GM19452 (cell line): ENCODE results near the gene CENPV.
"Not testable (repeated sequence)": the region's sequence is repeated elsewhere in the genome, so short reads cannot be mapped to it uniquely, and the experiment has no call there.

Experiments
- ATAC-seq: cut with Tn5 transposase; IDR thresholded peaks from one replicate; pipeline ENCODE4 v1.9.1; 2021; ENCODE audit not compliant: unreplicated experiment

Gene CENPV

DNA sequence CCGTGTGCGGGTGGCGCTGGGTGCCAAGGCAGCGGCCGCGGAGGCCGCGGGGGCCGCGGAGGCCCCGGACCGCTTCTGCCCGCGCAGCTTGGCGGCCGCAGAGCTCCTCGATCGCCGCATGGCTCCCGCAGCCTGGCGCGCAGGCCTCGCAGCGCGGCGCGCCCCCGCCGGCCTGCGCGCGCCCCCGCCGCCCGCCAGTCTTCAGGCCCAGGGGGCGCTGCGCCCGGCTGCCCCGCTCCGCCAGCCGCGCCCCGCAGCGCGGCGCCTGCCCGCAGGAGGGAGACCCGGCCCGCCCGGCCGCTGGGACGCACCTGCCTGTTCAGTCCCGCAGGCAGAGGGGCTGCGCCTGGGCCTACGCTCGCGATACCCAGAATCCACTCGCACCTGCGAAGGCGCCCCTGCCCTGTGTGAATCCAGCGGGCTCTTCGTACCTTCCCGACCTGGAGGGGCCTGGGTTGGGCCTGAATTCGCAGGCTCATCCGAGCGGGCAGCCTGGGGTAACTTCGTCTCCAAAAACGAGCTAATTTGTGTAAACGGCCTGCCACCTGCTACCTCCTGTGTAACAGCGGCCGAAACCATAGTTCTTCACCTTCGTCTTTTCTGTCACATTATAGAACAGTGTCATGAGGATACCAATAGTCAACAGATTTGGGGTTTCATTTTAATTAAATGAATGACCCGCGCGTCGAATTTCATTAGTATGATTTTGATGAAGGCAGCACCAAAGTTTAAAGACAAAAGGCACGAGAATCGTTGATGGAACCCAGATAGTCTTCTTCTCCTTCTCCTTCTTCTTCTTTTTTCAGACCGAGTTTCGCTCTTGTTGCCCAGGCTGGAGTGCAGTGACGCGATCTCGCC lies at the start of gene CENPV:
Gene CENPV, minus strand, starts transcription at position 153 of the 858 bp plus-strand sequence. Its CDS starts 33 bp downstream, at position 120.
- no peak for ATAC-seq

DNA sequence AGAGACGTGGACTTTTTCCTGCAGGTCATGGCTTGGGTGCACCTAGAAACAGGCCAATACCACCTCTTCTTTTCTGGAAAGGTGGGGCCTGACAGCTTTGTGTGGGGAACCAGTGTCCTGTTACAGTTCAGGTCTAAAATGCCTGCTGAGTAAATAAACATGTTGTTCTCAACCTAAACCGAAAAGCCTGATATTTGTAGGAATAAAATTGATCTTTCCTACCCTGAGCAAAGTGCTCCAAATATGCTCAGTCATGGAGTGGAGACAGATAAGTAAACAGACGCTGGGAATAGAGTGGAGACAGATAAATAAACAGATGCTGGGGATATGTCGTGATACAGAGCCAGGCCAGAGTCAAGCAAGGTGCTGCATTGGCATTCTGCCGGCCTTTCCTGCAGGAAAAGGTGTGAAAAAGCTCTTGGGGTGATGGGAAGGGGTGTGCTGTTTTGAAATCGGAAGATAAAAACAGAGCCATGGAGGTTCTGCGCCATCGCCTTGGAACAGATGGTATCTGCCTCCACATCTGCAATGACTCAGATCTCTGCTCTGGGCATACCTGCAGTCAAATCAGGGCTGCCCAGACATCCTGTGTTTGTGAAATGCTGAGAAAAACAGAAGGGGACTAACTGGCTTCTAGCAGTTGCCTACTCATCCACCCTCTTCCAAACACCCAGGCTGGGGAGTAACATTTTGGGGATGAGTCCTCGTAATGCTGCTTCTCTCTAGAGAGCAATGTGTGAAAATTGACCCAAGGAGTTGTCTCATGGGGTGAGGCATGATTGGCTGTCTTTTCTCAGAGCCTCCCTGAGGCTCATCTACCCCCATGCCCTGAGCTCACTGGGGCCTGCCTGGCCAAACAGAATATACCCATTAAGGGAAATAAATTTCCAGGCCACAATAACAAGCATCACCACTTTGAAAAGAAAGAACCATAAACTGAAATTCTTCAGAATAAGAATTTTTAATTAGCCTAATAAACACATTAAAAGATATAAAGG lies 45.3 kb upstream of the CENPV start:
- peak; percentile 82 for ATAC-seq

DNA sequence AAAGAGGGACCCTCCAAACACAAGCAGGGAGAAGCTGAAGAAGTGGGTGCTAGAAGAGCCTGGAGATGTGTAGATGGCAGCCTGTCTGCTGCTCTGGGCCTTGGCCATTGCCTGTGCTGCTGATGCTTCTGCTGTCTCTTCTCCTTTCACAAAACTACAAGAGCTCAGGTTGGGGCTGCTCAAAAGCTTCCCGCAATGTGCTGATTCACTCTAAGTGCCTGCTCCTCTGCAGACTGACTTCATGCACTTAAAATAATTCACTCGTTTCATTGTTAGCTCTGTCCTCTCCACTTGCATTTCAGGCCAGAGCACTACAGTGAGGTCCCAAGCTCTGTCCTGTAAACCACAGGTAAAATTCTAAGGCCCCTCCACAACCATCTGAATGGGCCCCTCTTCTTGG lies 43.4 kb upstream of the CENPV start:
- not testable (repeated sequence) for ATAC-seq

DNA sequence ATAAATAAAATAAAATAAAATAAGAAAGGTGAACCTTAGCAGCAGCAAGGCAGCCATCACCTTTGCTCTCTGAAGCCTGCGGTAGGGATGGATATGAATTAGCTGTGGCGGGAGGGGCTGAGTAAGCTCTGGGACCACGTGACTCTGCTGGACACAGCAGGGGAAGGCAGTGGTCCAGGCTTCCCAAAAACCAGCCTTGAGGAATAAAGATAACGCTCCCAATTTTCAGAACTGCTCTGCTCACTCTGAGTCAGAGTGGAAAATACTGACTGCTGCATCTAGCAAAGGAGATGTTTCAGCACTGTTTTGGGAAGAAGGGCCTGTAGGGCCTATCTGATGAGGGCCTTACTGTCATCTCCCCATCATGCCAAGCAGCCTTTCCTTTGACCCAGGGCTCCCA lies 42.6 kb upstream of the CENPV start:
- ATAC-seq, result not testable (repeated sequence)

DNA sequence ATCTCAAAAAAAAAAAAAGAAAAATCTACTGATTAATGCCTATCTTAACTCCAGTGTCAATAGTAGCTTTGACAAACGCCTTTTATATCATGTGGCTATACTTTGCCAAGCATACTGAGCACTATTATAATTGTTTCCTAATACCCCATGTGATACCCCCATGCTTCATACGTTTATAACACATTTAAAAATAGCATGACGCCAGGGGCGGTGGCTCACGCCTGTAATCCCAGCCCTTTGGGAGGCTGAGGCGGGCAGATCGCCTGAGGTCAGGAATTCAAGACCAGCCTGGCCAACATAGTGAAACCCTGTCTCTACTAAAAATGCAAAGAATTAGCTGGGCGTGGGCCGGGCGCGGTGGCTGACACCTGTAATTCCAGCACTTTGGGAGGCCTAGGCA lies 39.2 kb upstream of the CENPV start:
- not testable (repeated sequence) for ATAC-seq

DNA sequence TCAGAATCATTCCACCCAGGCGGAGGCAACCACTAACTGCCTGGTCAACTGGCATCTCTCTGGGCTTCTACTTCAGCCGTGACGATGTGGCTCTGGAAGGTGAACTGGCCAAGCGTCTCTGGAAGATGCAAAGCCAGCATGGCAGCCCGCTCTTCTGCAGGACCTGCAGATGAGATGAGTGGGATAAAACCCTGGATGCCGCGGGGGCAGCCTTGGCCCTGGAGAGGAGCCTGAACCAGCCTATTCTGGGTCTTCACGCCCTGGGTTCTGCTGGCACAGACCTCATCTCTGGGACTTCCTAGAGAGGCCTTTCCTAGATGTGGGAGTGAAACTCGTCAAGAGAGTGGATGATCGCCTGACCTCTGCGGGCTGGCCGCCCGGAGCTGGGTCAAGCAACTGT lies 38.2 kb upstream of the CENPV start:
- ATAC-seq, result no peak

DNA sequence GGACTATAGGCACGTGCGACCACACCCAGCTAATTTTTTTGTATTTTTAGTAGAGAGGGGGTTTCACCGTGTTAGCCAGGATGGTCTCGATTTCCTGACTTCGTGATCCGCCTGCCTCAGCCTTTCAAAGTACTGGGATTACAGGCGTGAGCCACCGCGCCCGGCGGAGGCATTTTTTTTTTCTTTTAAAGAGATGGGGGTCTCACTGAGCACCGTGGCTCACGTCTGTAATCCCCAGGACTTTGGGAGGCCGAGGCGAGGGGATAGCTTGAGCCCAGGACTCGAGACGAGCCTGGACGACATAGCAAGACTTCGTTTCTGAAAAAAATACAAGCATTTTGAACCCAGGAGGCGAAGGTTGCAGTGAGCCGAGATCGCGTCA lies 32.8 kb upstream of the CENPV start:
- ATAC-seq, result not testable (repeated sequence)

DNA sequence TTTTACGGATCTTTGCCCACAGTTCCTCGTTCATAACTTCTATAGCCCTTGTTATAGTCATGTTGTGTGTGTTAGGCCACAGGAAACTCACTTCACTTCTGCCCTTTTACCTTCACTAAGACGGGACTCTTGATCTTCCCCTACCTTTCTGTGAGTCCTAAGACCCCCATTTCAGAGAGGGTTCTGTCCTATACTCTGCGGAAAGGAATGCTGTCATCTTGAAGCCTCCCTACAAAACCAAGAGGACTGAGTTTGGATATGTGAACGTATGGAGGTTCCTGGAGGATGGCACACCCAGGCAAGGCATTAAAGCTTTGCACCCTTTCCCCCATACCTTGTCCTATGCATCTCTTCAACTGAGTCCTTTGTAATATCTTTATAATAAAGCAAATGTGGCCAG lies 31.3 kb upstream of the CENPV start:
- ATAC-seq, result no peak

DNA sequence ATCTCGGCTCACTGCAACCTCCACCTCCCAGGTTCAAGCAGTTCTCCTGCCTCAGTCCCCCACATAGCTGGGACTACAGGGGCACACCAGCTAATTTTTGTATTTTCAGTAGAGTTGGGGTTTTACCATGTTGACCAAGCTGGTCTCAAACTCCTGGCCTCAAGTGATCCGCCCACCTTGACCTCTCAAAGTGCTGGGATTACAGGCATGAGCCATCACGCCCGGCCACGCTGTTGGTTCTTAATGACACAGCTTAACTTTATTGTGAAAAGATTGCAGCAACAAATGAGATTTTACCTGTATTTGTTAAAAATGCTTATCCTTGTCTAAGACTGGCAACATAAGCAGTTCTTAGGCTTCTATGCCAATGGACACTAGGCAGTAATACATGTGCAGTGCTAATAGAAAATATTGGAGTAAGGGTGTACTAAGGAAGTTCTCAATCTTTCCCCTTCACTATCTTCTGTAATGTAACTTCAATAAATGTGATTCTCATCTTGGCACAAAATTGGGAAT lies 30.6 kb upstream of the CENPV start:
- ATAC-seq, result no peak

DNA sequence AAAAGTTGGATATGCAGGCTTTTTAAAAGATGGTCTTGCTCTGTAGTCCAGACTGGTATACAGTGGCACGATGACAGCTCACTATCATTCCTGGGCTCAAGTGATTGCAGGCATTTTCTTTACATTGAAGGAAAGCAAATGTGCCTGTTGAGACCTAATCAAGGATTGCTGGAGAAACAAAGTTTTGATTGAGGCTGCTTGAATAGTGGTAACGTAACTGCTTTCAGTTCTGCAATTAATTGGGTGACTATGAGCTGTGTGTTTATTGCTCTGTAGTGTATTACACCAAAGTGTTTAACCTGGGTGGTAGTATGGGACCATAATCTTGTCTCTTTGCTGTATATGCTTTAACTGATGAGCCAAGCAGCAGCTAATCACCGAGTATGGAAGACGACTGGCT lies 29.9 kb upstream of the CENPV start:
- ATAC-seq, result no peak

DNA sequence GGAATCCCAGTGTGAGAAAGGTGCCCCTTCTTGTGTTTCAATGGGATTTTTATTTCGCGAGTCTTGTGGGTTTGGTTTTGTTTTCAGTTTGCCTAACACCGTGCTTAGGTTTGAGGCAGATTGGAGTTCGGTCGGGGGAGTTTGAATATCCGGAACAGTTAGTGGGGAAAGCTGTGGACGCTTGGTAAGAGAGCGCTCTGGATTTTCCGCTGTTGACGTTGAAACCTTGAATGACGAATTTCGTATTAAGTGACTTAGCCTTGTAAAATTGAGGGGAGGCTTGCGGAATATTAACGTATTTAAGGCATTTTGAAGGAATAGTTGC lies 28.2 kb upstream of the CENPV start:
- no peak for ATAC-seq

DNA sequence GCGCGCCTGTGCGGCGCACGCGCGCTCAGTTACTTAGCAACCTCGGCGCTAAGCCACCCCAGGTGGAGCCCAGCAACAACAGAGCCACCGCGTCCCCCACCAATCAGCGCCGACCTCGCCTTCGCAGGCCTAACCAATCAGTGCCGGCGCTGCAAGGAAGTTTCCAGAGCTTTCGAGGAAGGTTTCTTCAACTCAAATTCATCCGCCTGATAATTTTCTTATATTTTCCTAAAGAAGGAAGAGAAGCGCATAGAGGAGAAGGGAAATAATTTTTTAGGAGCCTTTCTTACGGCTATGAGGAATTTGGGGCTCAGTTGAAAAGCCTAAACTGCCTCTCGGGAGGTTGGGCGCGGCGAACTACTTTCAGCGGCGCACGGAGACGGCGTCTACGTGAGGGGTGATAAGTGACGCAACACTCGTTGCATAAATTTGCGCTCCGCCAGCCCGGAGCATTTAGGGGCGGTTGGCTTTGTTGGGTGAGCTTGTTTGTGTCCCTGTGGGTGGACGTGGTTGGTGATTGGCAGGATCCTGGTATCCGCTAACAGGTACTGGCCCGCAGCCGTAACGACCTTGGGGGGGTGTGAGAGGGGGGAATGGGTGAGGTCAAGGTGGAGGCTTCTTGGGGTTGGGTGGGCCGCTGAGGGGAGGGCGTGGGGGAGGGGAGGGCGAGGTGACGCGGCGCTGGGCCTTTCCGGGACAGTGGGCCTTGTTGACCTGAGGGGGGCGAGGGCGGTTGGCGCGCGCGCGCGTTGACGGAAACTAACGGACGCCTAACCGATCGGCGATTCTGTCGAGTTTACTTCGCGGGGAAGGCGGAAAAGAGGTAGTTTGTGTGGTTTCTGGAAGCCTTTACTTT lies 27.6 kb upstream of the CENPV start, which contains the start of gene UBB:
Gene UBB, plus strand, starts transcription at position 452 of the 856 bp plus-strand sequence. CDS start 817 bp downstream, outside the sequence.
- ATAC-seq, result peak; percentile 91

DNA sequence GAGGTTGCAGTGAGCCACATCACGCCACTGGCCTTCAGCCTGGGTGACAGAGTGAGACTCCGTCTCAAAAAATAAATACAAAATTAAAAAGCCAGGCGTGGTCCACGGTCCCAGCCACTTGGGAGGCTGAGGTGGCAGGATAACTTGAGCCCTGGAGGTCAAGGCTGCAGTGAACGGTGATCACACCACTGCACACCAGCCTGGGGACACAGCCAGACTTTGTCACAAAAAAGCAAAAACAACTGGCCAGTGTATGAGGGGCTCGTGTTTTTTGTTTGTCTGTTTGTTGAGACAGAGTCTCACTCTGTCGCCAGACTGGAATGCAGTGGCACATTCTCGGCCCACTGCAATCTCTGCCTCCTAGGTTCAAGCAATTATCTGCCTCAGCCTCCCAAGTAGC lies 26.4 kb upstream of the CENPV start:
- no peak for ATAC-seq

DNA sequence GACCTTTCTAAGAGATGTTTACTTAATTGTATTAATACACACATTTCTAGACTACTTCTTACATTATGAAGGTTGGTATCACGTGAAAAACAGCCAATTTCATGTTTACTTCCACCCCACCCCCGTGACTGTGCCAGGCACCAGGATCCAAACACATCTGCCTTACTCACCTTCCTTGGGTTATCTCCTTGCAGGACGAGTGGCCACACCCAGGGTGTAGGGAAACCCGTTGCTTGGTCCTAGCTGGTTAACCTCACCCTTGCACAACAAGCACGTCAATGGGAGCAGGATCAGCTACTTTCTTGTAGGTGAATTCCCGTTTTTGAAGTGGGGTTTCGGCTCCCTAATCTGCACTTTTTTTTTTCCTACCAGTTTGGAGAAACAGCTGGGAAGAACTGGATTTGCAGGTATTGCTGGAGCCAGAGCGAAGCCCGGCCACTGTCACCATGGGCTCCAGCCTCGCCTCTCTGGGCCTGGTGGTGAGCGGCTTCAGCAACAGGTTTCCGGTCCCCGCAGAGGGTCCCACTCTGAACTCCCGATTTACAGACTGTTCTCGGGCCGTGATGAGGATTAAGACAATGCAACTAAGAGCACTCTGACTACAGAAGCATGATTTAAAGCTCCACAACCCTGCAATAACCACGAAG lies 25.5 kb upstream of the CENPV start:
- ATAC-seq, result no peak

DNA sequence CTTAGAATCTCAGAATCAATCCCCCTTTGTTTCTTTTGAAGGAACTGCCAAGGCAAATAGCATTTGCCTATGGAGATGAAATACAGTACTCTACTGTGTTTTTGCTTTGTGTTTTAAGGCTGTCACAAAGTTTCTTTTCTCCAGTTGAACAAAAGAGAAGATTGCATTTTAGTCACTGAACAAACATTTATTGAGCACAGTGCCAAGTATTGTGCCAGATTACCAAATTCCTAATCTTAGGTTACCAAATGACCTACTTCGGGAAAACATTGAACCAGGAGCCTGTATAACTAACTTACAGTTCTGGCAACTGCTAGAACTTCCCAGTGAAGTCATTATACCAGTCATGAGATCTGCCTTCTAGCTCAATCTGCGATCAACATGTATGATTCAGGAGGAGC lies 24.7 kb upstream of the CENPV start:
- no peak for ATAC-seq

DNA sequence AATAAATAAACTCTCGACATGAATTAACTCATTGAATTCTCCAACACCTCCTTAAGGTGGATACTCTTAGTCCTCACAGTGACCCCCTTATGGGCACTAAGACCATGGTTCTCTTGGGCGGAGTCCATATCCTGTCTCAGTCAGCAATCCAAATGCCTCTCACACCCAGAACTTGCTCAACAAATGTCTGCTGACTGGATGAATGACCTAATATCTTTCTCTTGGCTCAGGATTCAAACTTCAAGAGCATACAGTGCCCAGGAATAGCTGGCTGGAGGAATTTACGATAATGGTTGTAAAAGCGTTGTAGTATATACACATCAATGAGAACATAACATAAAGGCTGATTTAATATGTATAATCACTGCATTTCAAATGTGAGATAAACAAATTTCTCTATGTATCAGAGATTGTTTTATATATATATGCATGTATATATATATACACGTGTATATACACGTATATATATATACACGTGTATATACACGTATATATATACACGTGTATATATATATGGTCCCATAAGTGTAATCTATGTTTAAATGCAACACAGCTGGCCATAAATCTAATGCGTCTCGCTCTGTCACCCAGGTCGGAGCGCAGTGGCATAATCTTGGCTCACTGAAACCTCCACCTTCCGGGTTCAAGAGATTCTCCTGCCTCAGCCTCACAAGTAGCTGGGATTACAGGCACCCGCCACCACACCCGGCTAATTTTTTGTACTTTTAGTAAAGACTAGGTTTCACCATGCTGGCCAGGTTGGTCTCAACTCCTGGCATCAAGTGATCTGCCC lies 21.1 kb upstream of the CENPV start:
- ATAC-seq, result no peak

DNA sequence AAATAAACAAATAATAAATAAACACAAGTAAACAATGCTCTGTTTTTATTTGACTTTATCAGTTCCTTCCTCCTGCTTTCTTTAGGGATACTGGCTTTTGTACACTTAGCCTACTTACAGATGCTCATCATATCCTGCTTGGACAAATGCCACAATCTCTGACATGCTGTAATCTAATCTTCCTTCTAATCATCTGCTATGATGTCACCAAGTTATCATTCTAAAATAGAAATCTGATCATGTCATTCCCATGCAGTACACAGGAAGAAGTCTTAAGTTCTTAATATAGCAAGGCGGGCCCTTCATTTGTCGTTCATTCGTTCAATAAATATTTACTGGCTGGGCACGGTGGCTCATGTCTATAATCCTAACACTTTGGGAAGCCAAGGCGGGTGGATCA lies 18.5 kb upstream of the CENPV start:
- no peak for ATAC-seq

DNA sequence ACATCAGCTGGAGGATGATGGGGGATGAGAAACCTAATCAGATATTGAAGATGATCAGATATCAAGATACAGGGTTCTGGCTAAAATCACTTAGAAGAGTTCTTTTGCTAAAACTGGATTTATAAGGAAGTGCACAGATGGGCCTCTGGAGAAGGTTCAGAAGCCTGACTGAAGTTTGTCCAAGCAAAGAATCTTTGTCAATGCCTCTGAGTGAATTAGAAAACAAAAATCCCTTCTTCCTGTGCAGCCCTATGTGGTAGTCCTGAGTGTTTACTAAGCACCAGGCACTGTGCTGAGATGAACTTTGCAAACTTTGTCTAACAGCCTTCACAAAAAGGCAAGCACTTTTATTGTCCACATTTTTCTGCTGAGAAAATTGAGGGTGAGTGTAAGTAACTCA lies 11.4 kb upstream of the CENPV start:
- ATAC-seq, result no peak
